HFFc6 (cell line): ENCODE measurements around the gene CADPS2. TPM values are rescaled to one million over a fixed set of nuclear protein-coding genes. Genes with fewer than 3 reads are reported as not detected.

Source experiments
- DNase-seq: peaks from one replicate; pipeline ENCODE4 v3.0.0-alpha.2; 2018
- H3K27ac Mint-ChIP-seq: 2 replicates; pipeline ENCODE4 v1.8.0; 2020; ENCODE audit warnings: mild to moderate bottlenecking, mixed read lengths
- H3K27me3 Mint-ChIP-seq: 2 replicates; pipeline ENCODE4 v1.8.0; 2021; ENCODE audit warnings: mild to moderate bottlenecking, moderate library complexity, mixed read lengths; ENCODE audit not compliant: insufficient read depth
- H3K36me3 Mint-ChIP-seq: 2 replicates; pipeline ENCODE4 v1.8.0; 2021; ENCODE audit warnings: low read depth, mixed read lengths
- H3K4me1 Mint-ChIP-seq: 2 replicates; pipeline ENCODE4 v1.8.0; 2020; ENCODE audit warnings: low read depth, mixed read lengths
- H3K4me3 Mint-ChIP-seq: 2 replicates; pipeline ENCODE4 v1.8.0; 2020; ENCODE audit warnings: mild to moderate bottlenecking, moderate library complexity, mixed read lengths
- H3K9me3 Mint-ChIP-seq: 2 replicates; pipeline ENCODE4 v1.8.0; 2020; ENCODE audit warnings: mild to moderate bottlenecking, mixed read lengths
- total RNA-seq, 6 experiments: library from RNA; stranded (reverse); fragmentation: NEBNext Ultra II Directional; extraction: Animal tissue kit (Norgen Biotek cat#: 25700); gene quantifications; 2 replicates in 1 of 6; 3 replicates in 5 of 6; pipeline ENCODE4 v1.2.3, GENCODE V29; 2021
- TF ChIP-seq, protein P1 (sequence below): fragments of 200-600 bp; sonication (generic); IDR thresholded peaks from 2 replicates; pipeline ENCODE4 v1.5.0; 2021; ENCODE audit warnings: antibody characterized with exemption, mild to moderate bottlenecking

Gene CADPS2
- total RNA-seq, 6 experiments from 2014 or later, result not detected

DNA sequence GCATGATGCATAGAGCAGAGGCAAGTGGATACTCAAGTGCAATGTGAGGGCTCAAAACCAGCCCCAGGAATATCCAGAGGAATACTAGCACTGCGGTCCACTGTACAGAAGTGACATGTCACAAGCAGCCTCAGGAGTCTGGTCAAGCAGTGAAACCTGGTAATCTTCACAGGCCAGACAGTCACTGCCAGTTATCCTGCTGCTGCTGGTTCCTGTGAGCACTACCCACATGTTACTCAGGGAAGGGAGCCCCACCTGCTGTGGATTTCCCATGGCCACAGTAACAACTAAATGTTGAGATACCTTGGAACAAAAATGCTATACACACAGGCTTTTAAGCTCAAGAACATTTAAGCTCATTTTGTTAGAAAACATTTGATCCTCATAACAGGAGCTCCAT lies 290.4 kb downstream of the CADPS2 start:
- DNase-seq, result no peak
- Mint-ChIP-seq H3K27ac (no peak overlapping the region), H3K4me1 (no peaks in the 10 kb centered on the region), H3K36me3 (peaks cover 4% of the 10 kb centered on the region; the same call in 1 of the 2 replicates), H3K9me3 (peaks cover 43% of the 10 kb centered on the region), H3K4me3 (no peak overlapping the region), H3K27me3 (no peaks in the 10 kb centered on the region)
- TF ChIP-seq, protein P1, sequence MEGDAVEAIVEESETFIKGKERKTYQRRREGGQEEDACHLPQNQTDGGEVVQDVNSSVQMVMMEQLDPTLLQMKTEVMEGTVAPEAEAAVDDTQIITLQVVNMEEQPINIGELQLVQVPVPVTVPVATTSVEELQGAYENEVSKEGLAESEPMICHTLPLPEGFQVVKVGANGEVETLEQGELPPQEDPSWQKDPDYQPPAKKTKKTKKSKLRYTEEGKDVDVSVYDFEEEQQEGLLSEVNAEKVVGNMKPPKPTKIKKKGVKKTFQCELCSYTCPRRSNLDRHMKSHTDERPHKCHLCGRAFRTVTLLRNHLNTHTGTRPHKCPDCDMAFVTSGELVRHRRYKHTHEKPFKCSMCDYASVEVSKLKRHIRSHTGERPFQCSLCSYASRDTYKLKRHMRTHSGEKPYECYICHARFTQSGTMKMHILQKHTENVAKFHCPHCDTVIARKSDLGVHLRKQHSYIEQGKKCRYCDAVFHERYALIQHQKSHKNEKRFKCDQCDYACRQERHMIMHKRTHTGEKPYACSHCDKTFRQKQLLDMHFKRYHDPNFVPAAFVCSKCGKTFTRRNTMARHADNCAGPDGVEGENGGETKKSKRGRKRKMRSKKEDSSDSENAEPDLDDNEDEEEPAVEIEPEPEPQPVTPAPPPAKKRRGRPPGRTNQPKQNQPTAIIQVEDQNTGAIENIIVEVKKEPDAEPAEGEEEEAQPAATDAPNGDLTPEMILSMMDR, result no peak

DNA sequence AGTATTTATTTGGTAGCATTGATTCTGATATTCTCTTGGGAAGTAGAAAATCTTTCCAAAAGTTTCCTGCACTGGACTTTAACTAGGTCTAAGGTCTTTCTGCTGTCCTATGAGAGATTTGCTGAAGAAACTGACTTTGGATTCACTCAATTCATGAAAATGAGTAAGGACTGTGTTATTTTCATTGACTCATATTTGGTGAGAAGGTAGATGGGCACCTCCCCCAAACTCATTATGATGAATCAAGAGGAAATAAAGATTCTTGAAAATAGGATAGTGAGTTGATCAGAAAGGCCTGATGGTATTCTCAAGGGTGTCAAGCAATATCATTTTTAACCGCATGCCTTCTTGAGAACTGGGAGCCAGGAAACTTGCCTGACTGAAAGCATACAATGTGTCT lies 297.6 kb downstream of the CADPS2 start:
- no peaks in the 10 kb centered on the region for H3K27me3 Mint-ChIP-seq
- H3K4me3 Mint-ChIP-seq, result no peak overlapping the region
- no peak for DNase-seq
- no peaks in the 10 kb centered on the region for H3K36me3 Mint-ChIP-seq
- TF ChIP-seq, protein P1, result no peak
- H3K27ac Mint-ChIP-seq, result no peak overlapping the region
- H3K4me1 Mint-ChIP-seq, result no peaks in the 10 kb centered on the region
- peaks cover 14% of the 10 kb centered on the region for H3K9me3 Mint-ChIP-seq

DNA sequence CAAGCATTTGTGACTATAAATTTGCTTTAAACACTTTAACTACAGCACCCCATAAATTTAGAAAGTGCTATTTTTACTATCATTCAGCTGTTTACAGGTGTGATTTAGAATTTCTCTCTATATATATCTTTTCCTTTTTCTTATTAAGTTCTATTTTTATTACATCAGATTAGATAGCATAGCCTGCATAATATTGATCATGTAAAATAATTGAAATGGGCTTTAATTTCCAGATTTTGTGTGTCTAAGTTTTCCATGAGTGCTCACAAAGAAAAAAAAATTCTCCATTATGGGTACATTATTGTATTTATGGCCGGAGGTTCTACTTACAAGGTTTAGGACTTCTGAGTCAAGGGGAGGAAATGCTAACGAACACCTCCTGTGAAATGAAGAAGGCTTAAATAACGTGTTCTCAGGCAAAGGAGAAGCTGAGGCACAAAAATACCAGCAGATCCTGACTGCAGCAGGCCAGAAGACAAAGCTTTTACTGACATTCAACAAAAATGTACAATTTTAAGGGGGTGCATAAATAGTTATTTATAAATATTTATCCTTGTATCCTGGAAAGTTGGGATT lies 301.5 kb downstream of the CADPS2 start:
- Mint-ChIP-seq H3K27me3 (no peaks in the 10 kb centered on the region), H3K4me1 (no peaks in the 10 kb centered on the region), H3K4me3 (no peak overlapping the region), H3K36me3 (no peaks in the 10 kb centered on the region), H3K27ac (no peak overlapping the region), H3K9me3 (peaks cover 11% of the 10 kb centered on the region; the same call in 1 of the 2 replicates)
- TF ChIP-seq, protein P1, result no peak
- no peak for DNase-seq

DNA sequence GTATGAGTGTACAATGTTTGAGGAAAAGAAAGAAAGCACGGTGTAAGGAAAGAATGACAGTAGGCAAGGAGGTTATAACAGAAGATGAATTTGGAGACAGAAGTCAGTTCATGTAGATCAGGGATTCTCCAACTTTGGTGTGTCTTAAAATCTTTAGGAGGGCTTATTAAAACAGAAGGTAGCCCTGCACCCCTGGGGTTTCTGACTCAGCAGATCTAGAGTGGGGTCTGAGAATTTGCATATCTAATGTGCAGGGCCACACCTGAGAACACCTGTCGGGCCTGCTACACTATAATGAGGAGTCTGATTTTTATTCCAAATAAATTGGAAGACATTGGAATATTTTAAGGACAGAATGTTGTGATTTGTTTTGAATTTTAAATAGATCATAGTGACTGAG lies 307.9 kb downstream of the CADPS2 start:
- Mint-ChIP-seq H3K27ac (no peak overlapping the region), H3K9me3 (peaks cover 17% of the 10 kb centered on the region), H3K4me1 (no peaks in the 10 kb centered on the region), H3K27me3 (no peaks in the 10 kb centered on the region), H3K36me3 (no peaks in the 10 kb centered on the region), H3K4me3 (no peak overlapping the region)
- TF ChIP-seq, protein P1, result no peak
- DNase-seq, result no peak

DNA sequence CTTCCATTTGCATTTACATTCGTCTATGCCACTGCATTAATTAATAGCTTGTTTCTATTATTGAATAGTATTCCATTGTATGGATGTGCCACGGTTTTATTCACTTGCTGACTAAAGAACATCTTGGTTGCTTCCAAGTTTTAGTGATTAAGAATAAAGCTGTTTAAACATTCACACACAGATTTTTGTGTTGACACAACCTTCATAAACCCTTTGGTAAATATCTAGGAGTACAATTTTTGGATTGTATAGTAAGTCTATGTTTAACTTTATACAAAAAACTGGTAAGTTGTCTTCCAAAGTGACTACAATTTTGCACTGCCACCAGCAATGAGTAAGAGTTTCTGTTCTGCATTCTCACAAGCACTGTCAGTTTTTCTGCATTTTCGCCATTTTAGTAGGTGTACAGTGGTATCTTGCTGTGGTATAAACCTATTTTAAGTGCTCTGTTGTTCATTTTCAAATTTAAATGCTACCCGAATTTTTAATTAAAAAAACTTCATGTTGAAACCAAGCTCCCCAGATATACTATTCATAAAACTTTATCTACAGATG lies 308.7 kb downstream of the CADPS2 start:
- TF ChIP-seq, protein P1, result no peak
- DNase-seq, result no peak
- Mint-ChIP-seq H3K27me3 (no peaks in the 10 kb centered on the region), H3K36me3 (no peaks in the 10 kb centered on the region), H3K9me3 (peaks cover 17% of the 10 kb centered on the region), H3K27ac (no peak overlapping the region), H3K4me3 (no peak overlapping the region), H3K4me1 (no peaks in the 10 kb centered on the region)
